K562 (cell line): ENCODE results near the gene ADAMTS15.

Experiments used
- BMI1 ChIP-seq: fragments of 150-350 bp; IDR thresholded peaks from 2 replicates; pipeline ENCODE4 v1.6.1; 2014; ENCODE audit warnings: low read length
- JUNB ChIP-seq: fragments of 450-650 bp; formaldehyde crosslinking; conservative IDR thresholded peaks from 2 replicates; pipeline ENCODE4 v1.4.0; 2020; ENCODE audit warnings: mild to moderate bottlenecking
- KDM1A ChIP-seq, 2 experiments: fragments of 450-650 bp; IDR thresholded peaks; 2 replicates each; pipeline ENCODE4 v1.6.1; 2016; ENCODE audit warnings: mild to moderate bottlenecking in 2 of 2
- SRF ChIP-seq, 2 experiments: fragments of 250-450, 450-650 bp in 1 of 2; sonication (Bioruptor Pico) in 1 of 2; sonication (generic) in 1 of 2; formaldehyde crosslinking; IDR thresholded peaks; 2 replicates each; pipeline versions ENCODE4 v1.5.0 to v1.5.1; 2020 to 2022; ENCODE audit warnings: mild to moderate bottlenecking in 1 of 2, missing genetic modification reagents in 1 of 2
- ZNF830 ChIP-seq: fragments of 250-450 bp; sonication (Bioruptor Pico); IDR thresholded peaks from 2 replicates; pipeline ENCODE4 v1.5.0; 2021; ENCODE audit warnings: mild to moderate bottlenecking
- TF ChIP-seq, protein P1 (sequence below), 3 experiments: IDR thresholded peaks in 2 of 3; conservative IDR thresholded peaks in 1 of 3; 2 replicates each; pipeline ENCODE4 v1.5.1; 2011 to 2012; ENCODE audit warnings: low read length in 3 of 3, mild to moderate bottlenecking in 3 of 3, control low read depth in 2 of 3, improper control_type of control experiment in 1 of 3, inconsistent platforms in 1 of 3, low read depth in 1 of 3, mixed read lengths in 1 of 3, moderate library complexity in 1 of 3; ENCODE audit not compliant: insufficient read depth in 2 of 3

- TF ChIP-seq KDM1A (IDR thresholded peaks at IDR 0.05) (no peak), SRF (CRISPR knock-in tag; IDR thresholded peaks at IDR 0.05) (no peak), JUNB (CRISPR knock-in tag) (no peak), ZNF830 (CRISPR knock-in tag) (no peak), BMI1 (no peak)
- TF ChIP-seq, protein P1, sequence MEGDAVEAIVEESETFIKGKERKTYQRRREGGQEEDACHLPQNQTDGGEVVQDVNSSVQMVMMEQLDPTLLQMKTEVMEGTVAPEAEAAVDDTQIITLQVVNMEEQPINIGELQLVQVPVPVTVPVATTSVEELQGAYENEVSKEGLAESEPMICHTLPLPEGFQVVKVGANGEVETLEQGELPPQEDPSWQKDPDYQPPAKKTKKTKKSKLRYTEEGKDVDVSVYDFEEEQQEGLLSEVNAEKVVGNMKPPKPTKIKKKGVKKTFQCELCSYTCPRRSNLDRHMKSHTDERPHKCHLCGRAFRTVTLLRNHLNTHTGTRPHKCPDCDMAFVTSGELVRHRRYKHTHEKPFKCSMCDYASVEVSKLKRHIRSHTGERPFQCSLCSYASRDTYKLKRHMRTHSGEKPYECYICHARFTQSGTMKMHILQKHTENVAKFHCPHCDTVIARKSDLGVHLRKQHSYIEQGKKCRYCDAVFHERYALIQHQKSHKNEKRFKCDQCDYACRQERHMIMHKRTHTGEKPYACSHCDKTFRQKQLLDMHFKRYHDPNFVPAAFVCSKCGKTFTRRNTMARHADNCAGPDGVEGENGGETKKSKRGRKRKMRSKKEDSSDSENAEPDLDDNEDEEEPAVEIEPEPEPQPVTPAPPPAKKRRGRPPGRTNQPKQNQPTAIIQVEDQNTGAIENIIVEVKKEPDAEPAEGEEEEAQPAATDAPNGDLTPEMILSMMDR (IDR thresholded peaks at IDR 0.05 in 2 of 3, conservative IDR thresholded peaks at IDR 0.05 in 1 of 3; ENCODE audit: insufficient read depth in 2 of 3, low read depth in 1 of 3, low read length in 3 of 3), result no peak
These were observed 40.6 kb downstream of the ADAMTS15 start for GRCh38 chr11:130488848-130489584.
